ENCODE measurements around the gene SHISAL2A. TPM values are rescaled to one million over a fixed set of nuclear protein-coding genes. Genes with fewer than 3 reads are reported as not detected.
A peak's percentile ranks its signal among the peaks of the same experiment; 100 is the strongest.

SHISAL2A gene
- polyA plus RNA-seq, 3 donors, result 0.03 to 0.28 TPM; not detected in 1

GRCh38 chr1:52653207-52653849 lies 20.4 kb downstream of the SHISAL2A start:
- DNase-seq, result no peak
- Histone ChIP-seq H3K36me3 (replicated peaks in 1 of 2; ENCODE audit: control insufficient read depth in 1 of 2, insufficient read depth in 2 of 2, low read length in 2 of 2) (no peaks in the 10 kb centered on the region), H3K79me2 (ENCODE audit: insufficient read depth, low read length) (no peaks in the 10 kb centered on the region), H3K9ac (ENCODE audit: insufficient read depth, low read length, poor library complexity, severe bottlenecking) (no peak overlapping the region), H3K9me3 (replicated peaks in 1 of 2; ENCODE audit: control insufficient read depth in 1 of 2, insufficient read depth in 1 of 2, low read length in 2 of 2) (no peaks in the 10 kb centered on the region), H3K4me2 (replicated peaks; ENCODE audit: extremely low read depth, low read length, poor library complexity, severe bottlenecking) (no peak overlapping the region), H3K27ac (ENCODE audit: low read depth in 1 of 2, low read length in 2 of 2) (no peak overlapping the region), H3K4me1 (ENCODE audit: control insufficient read depth in 1 of 2, insufficient read depth in 2 of 2, low read length in 2 of 2) (no peaks in the 10 kb centered on the region), H3K27me3 (ENCODE audit: control insufficient read depth in 2 of 2, insufficient read depth in 2 of 2, low read length in 2 of 2) (no peaks in the 10 kb centered on the region), H4K20me1 (ENCODE audit: insufficient read depth, low read length) (no peaks in the 10 kb centered on the region), H2AFZ (ENCODE audit: insufficient read depth, low read depth, low read length, poor library complexity, severe bottlenecking) (no peak overlapping the region), H3K4me3 (replicated peaks in 1 of 3; ENCODE audit: low read depth in 2 of 3, low read length in 3 of 3) (no peak overlapping the region)
- WGBS (ENCODE audit: insufficient coverage), result 78% methylated on average over 1 of the region's 5 CpGs
- intact Hi-C loops (cut with micrococcal nuclease), result no loop called here
- Mint-ChIP-seq H3K4me3 (no peak overlapping the region), H3K36me3 (no peaks in the 10 kb centered on the region), H3K27me3 (ENCODE audit: low read depth in 3 of 3) (no peaks in the 10 kb centered on the region), H3K9me3 (peaks cover 0 to 3% (median 0%) of the 10 kb centered on the region in 7 donors), H3K4me1 (peaks cover 5% of the 10 kb centered on the region), H3K27ac (peak overlapping the region in 2 of 7 donors; percentile 28 to 29)
- TF ChIP-seq CTCF (IDR thresholded peaks at IDR 0.05), result no peak

GRCh38 chr1:52654063-52654462 lies 21.1 kb downstream of the SHISAL2A start:
- no peaks in the 10 kb centered on the region for H3K27me3 Mint-ChIP-seq (ENCODE audit: low read depth in 3 of 3)
- H3K27ac ChIP-seq (ENCODE audit: low read depth in 1 of 2, low read length in 2 of 2), result no peak overlapping the region
- no peaks in the 10 kb centered on the region for H3K79me2 ChIP-seq (ENCODE audit: insufficient read depth, low read length)
- no peaks in the 10 kb centered on the region for H4K20me1 ChIP-seq (ENCODE audit: insufficient read depth, low read length)
- no peak overlapping the region for H3K9ac ChIP-seq (ENCODE audit: insufficient read depth, low read length, poor library complexity, severe bottlenecking)
- intact Hi-C loops (cut with micrococcal nuclease), result no loop called here
- no peaks in the 10 kb centered on the region for H3K27me3 ChIP-seq (ENCODE audit: control insufficient read depth in 2 of 2, insufficient read depth in 2 of 2, low read length in 2 of 2)
- no peak for TF ChIP-seq CTCF (IDR thresholded peaks at IDR 0.05)
- no peaks in the 10 kb centered on the region for H3K36me3 Mint-ChIP-seq
- H3K4me1 Mint-ChIP-seq, result peaks cover 9% of the 10 kb centered on the region
- H3K36me3 ChIP-seq (replicated peaks in 1 of 2; ENCODE audit: control insufficient read depth in 1 of 2, insufficient read depth in 2 of 2, low read length in 2 of 2), result no peaks in the 10 kb centered on the region
- peaks cover 0 to 3% (median 0%) of the 10 kb centered on the region in 7 donors for H3K9me3 Mint-ChIP-seq
- no peak overlapping the region for H2AFZ ChIP-seq (ENCODE audit: insufficient read depth, low read depth, low read length, poor library complexity, severe bottlenecking)
- H3K4me2 ChIP-seq (replicated peaks; ENCODE audit: extremely low read depth, low read length, poor library complexity, severe bottlenecking), result no peak overlapping the region
- H3K4me3 Mint-ChIP-seq, result no peak overlapping the region
- no peaks in the 10 kb centered on the region for H3K4me1 ChIP-seq (ENCODE audit: control insufficient read depth in 1 of 2, insufficient read depth in 2 of 2, low read length in 2 of 2)
- H3K27ac Mint-ChIP-seq, result no peak overlapping the region
- no peak for DNase-seq
- no peaks in the 10 kb centered on the region for H3K9me3 ChIP-seq (replicated peaks in 1 of 2; ENCODE audit: control insufficient read depth in 1 of 2, insufficient read depth in 1 of 2, low read length in 2 of 2)
- no peak overlapping the region for H3K4me3 ChIP-seq (replicated peaks in 1 of 3; ENCODE audit: low read depth in 2 of 3, low read length in 3 of 3)

Measured in CD14-positive monocyte (primary cell).